AML-193 (cell line): ENCODE data around the gene NUCB2.
A peak's percentile ranks its signal among the peaks of the same experiment; 100 is the strongest.

Experiments
- DNase-seq, 2 experiments: peaks; one replicate each; lab custom pipeline; 2025; lab: John Stamatoyannopoulos, UW

The NUCB2 gene

GRCh38 chr11:17268902-17269301 is 7.6 kb upstream of the NUCB2 start:
- DNase-seq: no peak

GRCh38 chr11:17272801-17273200 is 3.7 kb upstream of the NUCB2 start:
- DNase-seq: peak; percentile 48 to 53

GRCh38 chr11:17273211-17273610 is 3.3 kb upstream of the NUCB2 start:
- no peak for DNase-seq

GRCh38 chr11:17273668-17274282 is 2.8 kb upstream of the NUCB2 start:
- peak in 1 of 2 experiments; percentile 20 for DNase-seq

GRCh38 chr11:17275400-17276235 is 921 bp upstream of the NUCB2 start:
- peak; percentile 43 to 64 for DNase-seq

- DNase-seq: peak; percentile 80
Observed at GRCh38 chr11:17277024-17277584, 565 bp downstream of the NUCB2 start.

GRCh38 chr11:17280494-17281127 is 4.1 kb downstream of the NUCB2 start:
- DNase-seq: no peak

GRCh38 chr11:17286332-17286731 is 9.8 kb downstream of the NUCB2 start:
- no peak for DNase-seq

GRCh38 chr11:17287058-17287457 is 10.5 kb downstream of the NUCB2 start:
- no peak for DNase-seq

- DNase-seq: no peak
Observed at GRCh38 chr11:17291710-17292109, 15.2 kb downstream of the NUCB2 start.

GRCh38 chr11:17293311-17293710 is 16.8 kb downstream of the NUCB2 start:
- DNase-seq: no peak

- no peak for DNase-seq
Observed at GRCh38 chr11:17294033-17294432, 17.5 kb downstream of the NUCB2 start.

GRCh38 chr11:17296852-17297559 is 20.5 kb downstream of the NUCB2 start:
- DNase-seq: no peak

GRCh38 chr11:17298302-17298701 is 21.8 kb downstream of the NUCB2 start:
- DNase-seq: no peak

- DNase-seq: no peak
Observed at GRCh38 chr11:17300372-17300771, 23.8 kb downstream of the NUCB2 start.

GRCh38 chr11:17313349-17314231 is 37.1 kb downstream of the NUCB2 start:
- DNase-seq: no peak

GRCh38 chr11:17314232-17314547 is 37.7 kb downstream of the NUCB2 start:
- no peak for DNase-seq

GRCh38 chr11:17314904-17315426 is 38.4 kb downstream of the NUCB2 start:
- DNase-seq: no peak

- no peak for DNase-seq
Observed at GRCh38 chr11:17328871-17329494, 52.4 kb downstream of the NUCB2 start.

- DNase-seq: no peak
Observed at GRCh38 chr11:17331669-17332068, 55.1 kb downstream of the NUCB2 start.
